Esophagus (tissue), 2 donors: ENCODE results near the gene DDX17. TPM values are rescaled to one million over a fixed set of nuclear protein-coding genes. Genes with fewer than 3 reads are reported as not detected.
A peak's percentile ranks its signal among the peaks of the same experiment; 100 is the strongest.

Experiments
- H3K27ac ChIP-seq, 2 donors: one replicate each; pipeline ENCODE4 v1.5.1; 2013; ENCODE audit warnings: low read depth in 2 of 2, mild to moderate bottlenecking in 2 of 2, inconsistent platforms in 1 of 2, low read length in 1 of 2, moderate library complexity in 1 of 2
- H3K27me3 ChIP-seq, 2 donors: one replicate each; pipeline ENCODE4 v1.6.1; 2013; ENCODE audit warnings: low read length in 2 of 2, control low read depth in 1 of 2, mild to moderate bottlenecking in 1 of 2; ENCODE audit not compliant: insufficient read depth in 2 of 2, control insufficient read depth in 1 of 2
- H3K36me3 ChIP-seq, 2 donors: one replicate each; pipeline ENCODE4 v1.6.1; 2013; ENCODE audit warnings: low read length in 1 of 2; ENCODE audit not compliant: control insufficient read depth in 2 of 2, insufficient read depth in 2 of 2
- H3K4me1 ChIP-seq, 2 donors: one replicate each; pipeline ENCODE4 v1.6.1; 2013; ENCODE audit warnings: low read length in 1 of 2; ENCODE audit not compliant: control insufficient read depth in 2 of 2, insufficient read depth in 2 of 2
- H3K4me3 ChIP-seq, 2 donors: one replicate each; pipeline ENCODE4 v1.5.1; 2013; ENCODE audit warnings: low read length in 2 of 2, mild to moderate bottlenecking in 2 of 2, low read depth in 1 of 2, moderate library complexity in 1 of 2
- H3K9me3 ChIP-seq, 2 donors: one replicate each; pipeline ENCODE4 v1.6.1; 2013; ENCODE audit warnings: mild to moderate bottlenecking in 2 of 2, low read depth in 1 of 2, low read length in 1 of 2, moderate library complexity in 1 of 2; ENCODE audit not compliant: control insufficient read depth in 2 of 2, insufficient read depth in 1 of 2
- WGBS, 2 donors: extraction: QIAGEN DNeasy Blood & Tissue Kit; methylation state at CpG; one replicate each; pipeline ENCODE4 v1.1.7; 2013; 5-methylcytosine and 5-hydroxymethylcytosine counted together
- polyA plus RNA-seq, 2 donors: library from polyadenylated mRNA; stranded (reverse); fragments of 200-250 nt; gene quantifications; one replicate each; pipeline ENCODE4 v1.2.3, GENCODE V29; 2013
- donor health status: healthy with polysubstance abuse.
- donor health status: Bipolar disorder and iron deficiency.

DDX17 gene
- polyA plus RNA-seq, 2 donors: 95.5 to 143 TPM

GRCh38 chr22:38494498-38494897 is 11.6 kb downstream of the DDX17 start:
- Histone ChIP-seq H3K36me3 (peaks cover 7 to 31% of the 10 kb centered on the region in 2 donors), H3K27ac (no peak overlapping the region), H3K4me1 (no peaks in the 10 kb centered on the region), H3K27me3 (no peaks in the 10 kb centered on the region), H3K4me3 (no peak overlapping the region), H3K9me3 (no peaks in the 10 kb centered on the region)
- 54 to 56% methylated on average over 2 of the region's 2 CpGs for WGBS, 2 donors

- H3K4me3 ChIP-seq: no peak overlapping the region
- no peaks in the 10 kb centered on the region for H3K9me3 ChIP-seq
- H3K27ac ChIP-seq: no peak overlapping the region
- 48 to 55% methylated on average over 5 of the region's 5 CpGs for WGBS, 2 donors
- H3K27me3 ChIP-seq: no peaks in the 10 kb centered on the region
- no peaks in the 10 kb centered on the region for H3K4me1 ChIP-seq
- peaks cover 7 to 34% of the 10 kb centered on the region in 2 donors for H3K36me3 ChIP-seq
Observed at GRCh38 chr22:38491707-38492348, 14.3 kb downstream of the DDX17 start.

DNA sequence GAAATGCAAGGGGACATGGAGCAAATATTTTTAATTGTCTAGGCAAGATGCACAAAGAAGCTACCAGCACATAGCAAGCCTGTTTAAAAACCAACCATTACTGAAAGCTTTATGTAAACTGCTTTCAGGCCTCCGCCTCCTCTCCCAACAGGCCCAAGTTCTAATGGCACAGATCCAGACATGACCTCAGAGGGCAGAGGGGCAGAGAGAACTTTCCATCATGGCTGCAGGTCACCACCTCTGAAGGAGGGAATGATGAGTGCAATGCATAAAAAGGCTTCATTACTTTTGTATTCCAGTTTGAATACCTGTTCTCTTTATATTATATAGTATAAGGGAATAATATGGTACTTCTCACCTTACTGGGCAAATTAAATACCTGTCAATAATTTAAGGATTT is 15.2 kb downstream of the DDX17 start:
- Histone ChIP-seq H3K27ac (peak overlapping the region in 1 of 2 donors; percentile 30), H3K36me3 (peaks cover 11 to 34% of the 10 kb centered on the region in 2 donors), H3K9me3 (no peaks in the 10 kb centered on the region), H3K4me1 (no peaks in the 10 kb centered on the region), H3K27me3 (no peaks in the 10 kb centered on the region), H3K4me3 (no peak overlapping the region)
- WGBS, 2 donors: 40 to 62% methylated on average over 1 of the region's 1 CpG

GRCh38 chr22:38490475-38490874 is 15.6 kb downstream of the DDX17 start:
- Histone ChIP-seq H3K9me3 (no peaks in the 10 kb centered on the region), H3K4me1 (no peaks in the 10 kb centered on the region), H3K27me3 (no peaks in the 10 kb centered on the region), H3K36me3 (peaks cover 12 to 36% of the 10 kb centered on the region in 2 donors), H3K4me3 (no peak overlapping the region), H3K27ac (peak overlapping the region in 1 of 2 donors; percentile 31)
- 52 to 62% methylated on average over 2 of the region's 2 CpGs for WGBS, 2 donors

GRCh38 chr22:38489561-38490145 is 16.5 kb downstream of the DDX17 start:
- Histone ChIP-seq H3K4me3 (no peak overlapping the region), H3K27ac (no peak overlapping the region), H3K36me3 (peaks cover 17 to 29% of the 10 kb centered on the region in 2 donors), H3K9me3 (no peaks in the 10 kb centered on the region), H3K4me1 (no peaks in the 10 kb centered on the region), H3K27me3 (no peaks in the 10 kb centered on the region)
- 82 to 85% methylated on average over 7 of the region's 7 CpGs for WGBS, 2 donors

DNA sequence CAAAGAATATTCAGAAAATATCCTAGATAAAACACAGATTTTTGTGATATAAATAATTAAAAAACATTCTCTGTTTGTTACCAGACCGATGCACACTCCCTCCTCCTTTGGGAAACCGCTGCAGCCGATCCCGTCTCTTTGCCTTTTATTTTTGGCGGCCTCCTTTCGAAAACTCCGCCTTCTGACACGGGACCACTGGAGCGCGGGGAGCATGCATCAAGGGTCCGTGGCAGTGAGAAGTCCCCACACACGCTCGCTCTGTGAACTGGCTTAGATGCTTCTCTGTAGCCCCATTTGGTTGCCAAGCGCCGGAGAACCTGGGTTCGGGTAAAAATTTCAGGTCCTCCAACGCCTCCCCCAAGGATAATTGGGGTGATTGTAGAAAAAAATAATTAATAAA is 17.0 kb downstream of the DDX17 start:
- Histone ChIP-seq H3K4me3 (no peak overlapping the region), H3K36me3 (peaks cover 22 to 31% of the 10 kb centered on the region in 2 donors), H3K27me3 (no peaks in the 10 kb centered on the region), H3K4me1 (no peaks in the 10 kb centered on the region), H3K9me3 (no peaks in the 10 kb centered on the region), H3K27ac (no peak overlapping the region)
- WGBS, 2 donors: 95 to 96% methylated on average over 17 of the region's 17 CpGs

DNA sequence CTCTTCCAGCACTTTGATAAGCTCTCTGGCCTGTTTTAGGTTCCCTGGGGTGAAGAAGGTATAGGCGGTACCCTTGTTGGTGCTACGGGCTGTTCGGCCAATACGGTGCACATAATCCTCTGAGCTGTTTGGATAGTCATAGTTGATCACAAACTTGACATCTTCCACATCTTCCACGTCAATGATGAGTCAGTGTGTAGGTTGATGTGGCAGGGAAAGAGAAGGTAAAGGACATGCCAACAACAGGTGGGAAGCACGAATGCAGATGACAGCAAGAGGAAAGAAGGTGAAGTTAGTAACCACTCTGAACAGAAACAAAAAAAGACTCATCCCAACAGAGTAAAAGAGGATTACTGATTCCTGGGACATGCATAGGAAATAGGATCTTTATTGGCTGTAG is 18.2 kb downstream of the DDX17 start:
- H3K27ac ChIP-seq: no peak overlapping the region
- H3K4me3 ChIP-seq: no peak overlapping the region
- no peaks in the 10 kb centered on the region for H3K27me3 ChIP-seq
- WGBS, 2 donors: 75% methylated on average over 6 of the region's 6 CpGs
- H3K36me3 ChIP-seq: peaks cover 26 to 27% of the 10 kb centered on the region in 2 donors
- H3K4me1 ChIP-seq: no peaks in the 10 kb centered on the region
- no peaks in the 10 kb centered on the region for H3K9me3 ChIP-seq

- Histone ChIP-seq H3K9me3 (no peaks in the 10 kb centered on the region), H3K4me1 (no peaks in the 10 kb centered on the region), H3K4me3 (no peak overlapping the region), H3K27ac (peak overlapping the region in 1 of 2 donors; percentile 13), H3K36me3 (peaks cover 27 to 34% of the 10 kb centered on the region in 2 donors), H3K27me3 (no peaks in the 10 kb centered on the region)
- WGBS, 2 donors: 70 to 78% methylated on average over 5 of the region's 5 CpGs
Observed at GRCh38 chr22:38485783-38486182, 20.3 kb downstream of the DDX17 start.

DNA sequence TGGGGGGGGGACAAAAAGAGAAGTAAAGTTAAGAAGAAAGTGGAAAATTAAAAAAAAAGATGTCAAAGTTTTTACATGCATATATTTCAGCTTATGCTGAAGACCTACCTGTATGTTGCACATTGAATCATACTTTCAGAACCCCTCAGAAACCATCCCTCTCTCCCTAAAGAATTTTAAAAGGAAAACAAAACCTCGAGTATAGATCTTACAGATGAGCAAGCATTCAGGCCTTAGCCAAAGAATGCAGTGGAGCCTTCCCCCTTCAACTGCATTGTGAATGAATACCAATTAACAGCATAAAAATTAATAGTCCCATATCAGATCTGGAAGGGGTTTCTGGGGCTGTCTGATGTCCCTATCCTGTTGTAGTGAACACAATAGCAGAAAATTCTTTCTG is 21.9 kb downstream of the DDX17 start:
- H3K4me3 ChIP-seq: no peak overlapping the region

More for the DNA sequence above, 21.9 kb downstream of the DDX17 start:
- WGBS, 2 donors: 74 to 80% methylated on average over 1 of the region's 1 CpG
- Histone ChIP-seq H3K36me3 (peaks cover 24 to 28% of the 10 kb centered on the region in 2 donors), H3K4me1 (no peaks in the 10 kb centered on the region), H3K27ac (no peak overlapping the region), H3K27me3 (no peaks in the 10 kb centered on the region), H3K9me3 (no peaks in the 10 kb centered on the region)
